ENCODE results near the gene ZNF576.
"Not testable (repeated sequence)": the region's sequence is repeated elsewhere in the genome, so short reads cannot be mapped to it uniquely, and the experiment has no call there.

Gene ZNF576

DNA sequence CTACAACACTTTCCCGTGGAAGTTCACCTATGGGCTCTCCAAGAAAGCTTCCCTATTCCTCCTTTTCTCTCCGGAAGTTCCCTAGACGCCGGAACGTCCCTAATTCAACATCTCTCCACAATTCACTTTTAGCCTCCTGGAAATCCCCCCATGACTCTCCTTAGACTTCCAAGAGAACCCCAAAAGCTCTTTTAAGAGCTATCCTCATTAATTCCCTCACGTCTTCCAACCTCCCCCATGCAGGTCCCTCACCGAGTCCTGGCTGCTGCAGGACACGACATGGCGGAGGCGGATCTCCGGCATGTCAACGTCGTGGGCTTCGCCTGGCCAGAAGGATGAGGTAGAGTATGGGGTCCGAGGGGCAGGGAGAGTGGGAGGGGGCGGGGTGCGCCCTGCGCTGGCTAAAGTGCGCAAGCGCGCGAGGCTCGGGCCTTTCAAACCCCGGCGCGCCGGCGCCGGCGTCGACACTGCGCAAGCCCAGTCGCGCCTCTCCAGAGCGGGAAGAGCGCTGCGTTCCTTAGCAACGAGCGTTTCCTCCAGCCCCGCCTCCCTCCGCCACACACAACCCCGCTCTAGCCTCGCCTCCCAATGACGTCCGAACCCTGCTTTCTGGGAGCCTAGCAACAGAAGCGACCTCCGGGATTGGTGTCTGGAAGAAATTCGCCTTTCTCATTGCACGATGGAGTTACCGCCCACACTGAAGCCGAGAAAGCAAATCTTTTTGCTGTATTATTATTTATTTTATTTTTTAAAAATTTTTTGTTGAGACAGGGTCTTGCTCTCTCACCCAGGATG, 21.0 kb upstream of the ZNF576 start, which contains the start of the genes PINLYP and XRCC1:
PINLYP (plus strand) TSS at position 646 of the 795 bp plus-strand sequence. CDS start 1,391 bp downstream, outside the sequence.
XRCC1 (minus strand) TSS at position 372 of the 795 bp plus-strand sequence; CDS start at position 303, 69 bp downstream.
- peak; percentile 96 for DNase-seq (ENCODE audit: low read depth)

DNA sequence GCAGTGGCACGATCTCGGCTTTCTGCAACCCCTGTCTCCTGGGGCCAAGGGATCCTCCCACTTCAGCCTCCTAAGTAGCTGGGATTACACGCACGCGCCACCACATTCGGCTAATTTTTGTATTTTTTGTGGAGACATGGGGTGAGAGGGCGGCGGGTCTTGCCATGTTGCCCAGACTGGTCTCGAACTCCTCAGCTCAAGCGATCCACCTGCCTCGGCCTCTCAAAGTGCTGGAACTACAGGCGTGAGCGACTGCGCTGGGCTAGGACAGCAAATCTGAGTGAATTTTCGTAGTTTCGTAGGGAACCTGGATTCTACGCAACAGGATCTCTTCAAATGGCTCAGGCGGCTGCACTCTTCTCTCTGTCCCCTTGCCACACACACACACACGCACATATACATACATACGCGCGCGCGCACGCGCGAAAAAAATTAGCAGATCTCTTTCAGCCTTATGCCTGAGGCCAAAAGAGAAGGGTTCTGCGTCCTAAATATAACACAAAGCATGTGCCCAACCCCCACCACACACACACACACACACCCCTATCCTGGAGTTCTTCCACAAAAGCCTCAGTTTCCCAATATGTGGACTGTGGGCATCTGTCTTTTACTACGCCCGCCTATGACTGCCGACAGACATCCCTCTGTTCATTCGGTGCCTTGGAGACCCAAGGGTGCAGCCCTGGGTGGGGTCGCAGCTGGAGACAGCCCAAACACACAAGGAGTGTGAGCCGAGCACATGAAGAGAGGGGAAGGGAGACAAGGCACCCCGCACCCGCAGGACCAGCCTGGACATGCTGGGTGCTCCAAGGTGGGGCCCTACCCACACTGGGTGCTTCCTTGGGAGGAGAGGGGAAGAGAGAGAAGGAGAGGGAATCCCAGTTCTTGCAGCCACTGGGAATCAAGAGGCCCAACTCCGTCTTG, 20.2 kb upstream of the ZNF576 start:
- no peak for DNase-seq (ENCODE audit: low read depth)

DNA sequence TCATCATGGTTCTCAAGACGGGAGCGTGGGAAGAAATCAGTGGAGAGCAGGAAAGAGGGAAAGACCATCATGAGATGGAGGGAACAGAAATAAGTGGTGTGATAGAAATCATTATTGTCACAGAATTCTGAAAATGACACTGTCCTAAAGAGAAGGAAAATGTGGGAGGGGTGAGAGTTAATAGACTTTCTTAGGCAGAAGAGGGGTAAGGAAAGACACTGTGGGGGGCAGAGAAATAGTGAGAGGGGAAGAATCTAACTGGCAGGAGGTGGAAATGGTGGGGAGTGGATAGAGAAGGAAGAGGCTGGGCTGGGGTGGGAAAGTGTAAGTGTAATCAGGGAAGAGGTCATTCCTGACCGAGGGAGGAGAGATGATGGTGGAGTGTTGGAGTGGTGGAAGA, 17.6 kb upstream of the ZNF576 start:
- no peak for DNase-seq (ENCODE audit: low read depth)

DNA sequence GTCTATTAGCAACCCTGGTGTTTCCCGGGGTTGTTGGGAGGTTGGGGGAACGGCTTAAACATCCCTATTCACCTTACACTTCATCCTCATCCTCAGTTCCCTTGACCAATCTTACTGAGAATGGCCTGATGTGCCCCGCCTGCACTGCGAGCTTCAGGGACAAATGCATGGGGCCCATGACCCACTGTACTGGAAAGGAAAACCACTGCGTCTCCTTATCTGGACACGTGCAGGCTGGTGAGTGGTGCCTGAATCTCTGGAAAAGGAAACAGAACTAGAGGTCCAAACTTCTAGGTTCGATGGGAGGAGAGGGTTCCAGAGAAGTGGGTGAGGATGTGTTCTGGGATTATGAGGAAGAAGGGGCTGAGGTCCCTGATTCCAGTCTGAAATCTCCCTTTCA, 14.9 kb upstream of the ZNF576 start:
- DNase-seq (ENCODE audit: low read depth): no peak

DNA sequence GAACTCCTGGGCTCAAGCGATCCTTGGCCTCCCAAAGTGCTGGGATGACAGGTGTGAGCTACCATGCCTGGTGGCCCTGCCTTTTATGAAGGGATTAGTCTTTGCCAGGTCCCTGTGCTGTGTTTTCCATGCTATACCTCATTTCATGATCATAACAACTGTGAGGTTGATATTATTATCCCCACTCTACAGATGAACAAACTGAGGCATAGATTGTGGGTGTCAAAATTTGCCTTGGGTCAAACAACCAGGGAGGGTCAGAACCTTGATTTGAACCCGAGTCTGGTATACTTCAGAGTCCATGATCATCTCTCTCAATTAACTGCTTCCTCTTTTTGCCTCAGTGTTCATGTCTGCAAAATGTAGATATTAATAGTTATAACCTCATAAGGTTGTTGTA, 13.9 kb upstream of the ZNF576 start:
- no peak for DNase-seq (ENCODE audit: low read depth)

DNA sequence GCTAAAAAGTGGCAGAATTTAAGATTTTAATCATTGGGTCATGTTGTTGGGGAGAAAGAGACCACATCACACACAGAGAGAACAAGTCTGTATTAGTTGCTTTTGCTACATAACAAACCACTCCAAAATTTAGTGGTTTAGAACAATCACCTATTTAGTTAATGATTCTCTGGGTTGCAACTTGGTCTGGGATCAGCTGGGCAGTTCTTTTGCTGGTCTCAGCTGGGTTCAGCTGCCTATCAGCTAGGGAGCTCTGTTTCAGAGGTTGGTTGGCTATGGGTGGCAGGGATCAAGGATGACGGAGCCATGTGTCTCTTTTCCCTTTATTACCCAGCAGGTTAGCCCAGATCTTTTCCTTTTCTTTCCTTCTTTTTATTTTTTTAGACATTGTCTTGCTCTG, 11.9 kb upstream of the ZNF576 start:
- no peak for DNase-seq (ENCODE audit: low read depth)

DNA sequence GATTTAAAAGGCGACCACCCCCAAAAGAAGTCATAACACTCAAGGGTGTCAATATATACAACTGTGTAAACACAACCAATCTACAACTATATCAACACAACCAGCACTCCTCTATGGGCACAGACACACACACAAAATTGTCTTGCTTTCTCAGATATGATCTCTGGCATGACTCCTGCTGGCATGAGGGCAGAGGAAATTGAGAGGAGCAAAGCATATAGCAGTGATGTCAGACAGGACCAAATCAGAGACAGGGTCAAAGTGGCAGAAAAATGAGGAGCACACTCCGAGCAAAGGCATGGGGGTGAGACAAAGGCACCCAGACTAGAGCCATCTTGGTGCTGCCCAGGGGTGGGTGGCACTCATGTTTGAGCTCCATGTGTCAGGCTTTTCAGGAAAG, 10.0 kb upstream of the ZNF576 start:
- no peak for DNase-seq (ENCODE audit: low read depth)

DNA sequence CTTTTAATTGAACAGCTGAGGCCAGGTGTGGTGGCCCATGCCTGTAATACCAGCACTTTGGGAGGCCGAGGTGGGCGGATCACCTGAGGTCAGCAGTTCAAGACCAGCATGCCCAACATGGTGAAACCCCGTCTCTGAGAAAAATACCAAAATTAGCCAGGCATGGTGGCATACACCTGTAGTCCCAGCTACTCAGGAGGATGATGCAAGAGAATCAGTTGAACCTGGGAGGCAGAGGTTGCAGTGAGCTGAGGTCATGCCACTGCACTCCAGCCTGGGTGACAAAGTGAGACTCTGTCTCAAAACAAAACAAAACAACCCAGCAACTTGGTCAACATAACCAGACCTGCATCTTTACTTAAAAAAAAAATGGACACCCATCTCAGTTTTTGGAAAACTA, 9.4 kb upstream of the ZNF576 start:
- DNase-seq (ENCODE audit: low read depth): not testable (repeated sequence)

DNA sequence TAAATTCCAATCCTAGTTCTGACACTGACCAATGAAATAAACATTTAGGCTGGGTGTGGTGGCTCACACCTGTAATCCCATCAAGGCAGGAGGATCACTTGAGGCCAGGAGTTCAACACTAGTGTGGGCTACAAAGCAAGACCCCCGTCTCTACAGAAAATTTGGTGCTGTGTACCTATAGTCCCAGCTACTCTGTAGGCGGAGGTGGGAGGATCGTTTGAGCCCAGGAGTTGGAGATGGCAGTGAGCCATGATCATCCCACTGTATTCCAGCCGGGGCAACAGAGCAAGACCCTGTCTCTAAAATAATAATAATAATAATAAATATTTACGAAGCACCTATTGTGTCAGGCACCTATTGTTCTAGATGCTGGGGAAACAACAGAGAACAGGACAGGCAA, 7.1 kb upstream of the ZNF576 start:
- no peak for DNase-seq (ENCODE audit: low read depth)

DNA sequence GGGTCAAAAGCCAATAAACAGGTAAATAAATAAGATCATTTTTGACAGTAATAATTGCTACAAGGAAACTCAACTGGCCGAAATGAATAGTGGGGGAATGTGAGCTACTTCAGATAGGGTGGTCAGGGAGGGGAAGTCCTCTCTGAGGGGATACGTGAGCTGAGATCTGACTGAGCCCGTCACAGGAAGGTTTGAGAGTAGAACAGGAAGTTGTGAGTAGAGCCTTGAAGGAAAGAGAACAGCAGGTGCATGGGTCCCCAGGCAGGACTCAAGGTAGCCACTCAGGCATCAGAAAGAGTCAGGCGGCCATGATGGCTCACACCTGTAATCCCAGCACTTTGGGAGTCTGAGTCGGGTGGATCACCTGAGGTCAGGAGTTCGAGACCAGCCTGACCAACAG, 6.7 kb upstream of the ZNF576 start:
- no peak for DNase-seq (ENCODE audit: low read depth)

DNA sequence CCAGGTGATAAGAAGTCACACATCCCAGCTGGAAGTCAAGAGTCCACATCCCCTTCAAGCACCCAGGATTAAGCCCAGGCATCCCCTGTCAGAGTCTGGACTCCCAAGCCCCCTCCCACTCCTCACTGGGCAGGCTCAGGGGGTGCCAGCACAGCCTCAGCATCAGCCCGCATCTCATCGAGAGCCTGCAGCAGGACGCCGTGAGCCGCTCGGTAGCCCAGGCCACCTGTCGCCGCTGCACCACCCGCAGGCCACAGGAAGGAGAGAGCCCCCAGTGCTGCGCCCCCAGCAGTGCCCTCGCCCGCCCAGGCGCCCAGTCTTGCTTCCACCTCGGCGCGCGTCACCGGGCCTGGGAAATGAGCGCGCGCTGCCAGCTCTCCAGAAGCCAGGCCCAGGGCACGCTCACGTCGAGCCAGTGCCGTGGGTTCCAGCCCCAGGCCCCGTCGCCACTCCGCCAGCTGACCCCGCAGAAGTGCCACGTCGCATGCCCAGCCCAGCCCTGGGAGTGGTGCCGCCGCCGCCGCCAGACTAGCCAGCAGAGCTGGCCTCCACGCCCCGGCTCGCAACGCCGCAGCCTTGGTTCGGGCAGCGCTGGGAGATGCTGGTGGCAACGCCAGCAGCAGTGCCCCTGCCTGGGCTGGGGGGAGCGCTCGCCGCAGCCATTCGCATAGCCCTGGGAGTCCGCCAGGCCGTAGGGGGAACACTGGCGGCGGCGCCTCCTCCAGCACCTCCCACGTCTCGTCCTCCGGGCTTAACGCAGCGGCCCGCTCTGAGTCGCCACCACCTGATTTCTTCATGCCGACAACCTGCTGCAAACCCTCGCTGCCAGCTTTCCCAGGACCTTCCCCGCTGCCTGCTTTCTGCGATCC, 4.3 kb upstream of the ZNF576 start:
- no peak for DNase-seq (ENCODE audit: low read depth)

DNA sequence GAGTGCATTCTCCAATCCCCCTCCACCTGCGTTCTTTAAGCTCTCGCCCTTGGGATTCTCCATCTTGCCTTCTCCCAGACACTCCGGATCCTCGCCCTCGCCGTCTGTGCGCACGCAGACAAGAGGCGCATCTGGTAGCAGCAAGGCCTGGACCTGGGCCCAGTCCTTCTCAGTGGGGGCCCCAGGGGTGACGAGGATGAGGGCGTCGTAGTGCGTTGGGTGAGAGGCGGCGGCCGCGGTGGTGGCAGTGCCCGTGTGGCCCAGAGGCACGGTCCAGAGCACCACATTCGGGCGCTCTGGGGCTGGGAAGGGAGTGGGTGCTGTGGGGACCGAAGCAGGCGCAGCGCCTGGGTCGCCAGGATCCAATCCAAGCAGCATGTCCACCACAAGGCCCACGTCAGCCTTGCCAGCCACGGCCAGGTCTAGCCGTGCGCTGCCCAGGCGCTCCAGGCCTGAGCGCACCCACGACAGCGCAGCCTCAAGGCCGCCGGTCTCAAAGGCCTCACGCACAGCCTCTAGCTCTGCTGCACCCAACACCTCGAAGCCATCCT, 3.5 kb upstream of the ZNF576 start:
- no peak for DNase-seq (ENCODE audit: low read depth)

DNA sequence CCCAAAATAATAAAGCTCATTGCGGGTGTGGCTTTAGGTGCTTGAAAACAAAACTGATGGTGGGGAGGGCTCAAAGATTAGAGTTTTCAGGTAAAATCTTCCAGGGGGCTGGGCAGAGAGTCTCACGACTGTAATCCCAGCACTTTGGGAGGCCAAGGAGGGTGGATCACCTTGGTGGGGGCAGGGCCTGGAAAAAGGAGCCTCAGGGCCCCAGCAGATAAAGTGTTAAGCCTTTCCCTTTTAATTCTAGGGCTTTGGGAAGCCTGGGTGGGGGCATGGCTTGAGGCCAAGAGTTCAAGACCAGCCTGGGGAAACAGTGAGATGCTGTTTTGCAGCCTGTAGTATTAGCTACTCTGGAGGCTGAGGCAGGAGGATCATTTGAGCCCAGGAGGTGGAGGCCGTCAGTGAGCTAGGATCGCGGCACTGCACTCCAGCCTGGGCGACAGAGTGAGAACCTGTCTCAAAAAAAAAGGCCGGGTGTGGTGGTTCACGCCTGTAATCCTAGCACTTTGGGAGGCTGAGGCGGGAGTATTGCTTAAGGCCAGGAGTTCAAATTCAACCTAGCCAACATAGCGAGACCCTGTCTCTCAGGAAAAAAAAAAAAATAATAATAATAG, 2.2 kb upstream of the ZNF576 start:
- DNase-seq (ENCODE audit: low read depth): no peak

DNA sequence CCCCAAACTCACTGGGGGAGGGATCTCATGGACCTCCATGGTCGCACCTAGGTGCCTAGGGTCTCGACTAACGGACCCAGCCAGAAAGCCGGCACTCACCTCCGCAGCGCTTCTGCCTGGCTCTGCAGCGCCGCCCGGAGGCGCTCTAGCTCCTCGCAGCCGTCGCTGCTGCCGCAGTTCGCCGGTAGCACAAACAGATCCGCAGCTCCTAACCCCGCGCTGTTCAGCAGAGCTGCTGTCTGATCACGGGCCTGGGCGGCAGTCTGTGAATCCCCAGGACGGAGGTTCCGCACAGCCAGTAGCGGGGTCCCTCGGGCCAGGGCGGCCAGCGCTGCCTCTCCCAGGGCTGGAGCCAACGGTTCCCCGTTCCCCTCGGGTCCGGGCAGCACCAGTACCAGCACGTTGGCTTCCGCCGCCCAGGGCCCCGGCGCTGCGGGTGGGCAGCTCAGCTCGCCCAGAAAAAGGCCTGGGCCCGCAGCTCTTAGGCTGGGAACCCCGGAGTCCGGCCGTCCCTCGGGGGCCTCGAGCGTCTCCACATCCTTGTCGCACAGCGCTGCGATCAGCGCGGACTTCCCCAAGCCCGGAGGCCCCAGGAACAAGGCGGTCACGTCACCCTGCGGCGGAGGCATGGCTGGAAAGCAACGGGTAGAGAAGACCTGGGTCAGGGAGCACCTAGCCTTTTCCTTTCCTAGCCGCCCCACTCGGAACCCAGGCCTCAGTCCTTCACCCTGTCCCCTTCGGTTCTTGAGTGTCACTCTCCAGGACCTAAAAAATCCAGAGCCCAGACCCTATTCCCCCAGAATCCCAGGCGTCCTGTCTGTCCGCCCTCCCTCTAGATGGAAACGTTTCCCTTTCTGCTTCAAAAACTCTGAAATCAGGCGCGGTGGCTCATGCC, 1.4 kb upstream of the ZNF576 start:
- DNase-seq (ENCODE audit: low read depth): no peak

DNA sequence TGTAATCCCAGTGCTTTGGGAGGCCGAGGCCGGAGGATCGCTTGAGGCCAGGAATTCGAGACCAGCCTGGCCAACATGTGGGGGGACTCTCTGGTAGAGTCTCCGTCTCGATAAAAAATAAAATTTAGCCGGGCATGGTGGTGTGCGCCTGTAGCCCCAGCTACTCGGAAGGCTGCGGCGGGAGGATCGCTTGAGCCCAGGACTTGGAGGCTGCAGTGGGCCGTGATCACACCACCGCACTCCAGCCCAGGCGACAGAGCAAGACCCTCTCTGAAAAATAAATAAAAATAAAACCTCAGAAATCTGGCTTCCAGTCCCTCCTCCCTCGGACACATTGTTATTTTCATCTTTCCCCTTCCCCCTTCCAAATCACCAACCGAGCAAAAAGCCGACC, 793 bp upstream of the ZNF576 start:
- no peak for DNase-seq (ENCODE audit: low read depth)

DNA sequence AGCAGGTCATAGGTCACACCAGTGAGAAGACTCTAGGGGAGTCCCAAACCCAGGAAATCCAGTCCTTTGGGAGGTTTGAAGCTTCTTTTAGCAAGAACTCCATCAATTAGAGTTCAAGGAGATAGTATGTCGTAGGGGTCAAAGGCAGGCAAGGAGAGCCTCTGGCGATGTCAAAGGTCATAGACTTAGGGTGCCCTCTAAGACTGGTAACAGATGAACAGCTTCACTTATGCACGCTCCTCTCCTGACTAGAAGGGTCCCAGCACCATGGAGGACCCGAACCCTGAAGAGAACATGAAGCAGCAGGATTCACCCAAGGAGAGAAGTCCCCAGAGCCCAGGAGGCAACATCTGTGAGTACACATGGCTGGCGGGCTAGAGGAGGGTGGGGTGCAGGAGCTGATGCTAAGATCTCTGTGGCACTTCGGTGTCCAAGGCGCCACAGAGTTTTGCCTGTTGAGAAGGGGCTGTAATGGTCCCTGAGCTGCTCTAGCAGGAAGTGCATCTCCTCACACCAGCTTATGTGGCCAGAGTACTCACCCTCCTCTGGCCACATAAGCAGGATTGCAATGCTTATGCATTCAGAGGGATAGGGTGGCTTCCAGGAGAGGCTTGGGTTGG, 557 bp downstream of the ZNF576 start:
- DNase-seq (ENCODE audit: low read depth): no peak

DNA sequence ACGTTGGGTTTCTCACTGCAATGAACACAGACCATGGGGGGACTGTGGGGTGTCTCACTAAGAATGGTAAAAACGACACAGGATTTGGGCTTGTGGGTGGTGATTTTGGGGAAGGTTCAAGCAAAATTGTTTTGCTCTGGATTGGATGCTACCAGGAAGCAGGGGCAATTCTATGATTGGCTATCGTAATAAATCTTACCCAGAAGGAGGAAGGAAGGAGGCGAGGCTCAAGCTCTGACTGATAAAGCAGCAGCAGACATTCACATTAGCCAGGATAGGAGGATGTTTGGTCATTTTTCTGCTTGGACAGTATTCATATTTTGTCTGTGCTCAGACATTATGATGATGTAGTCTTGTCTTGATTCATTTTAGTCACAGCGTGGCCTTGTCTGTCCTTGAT, 1.5 kb downstream of the ZNF576 start:
- DNase-seq (ENCODE audit: low read depth): no peak

DNA sequence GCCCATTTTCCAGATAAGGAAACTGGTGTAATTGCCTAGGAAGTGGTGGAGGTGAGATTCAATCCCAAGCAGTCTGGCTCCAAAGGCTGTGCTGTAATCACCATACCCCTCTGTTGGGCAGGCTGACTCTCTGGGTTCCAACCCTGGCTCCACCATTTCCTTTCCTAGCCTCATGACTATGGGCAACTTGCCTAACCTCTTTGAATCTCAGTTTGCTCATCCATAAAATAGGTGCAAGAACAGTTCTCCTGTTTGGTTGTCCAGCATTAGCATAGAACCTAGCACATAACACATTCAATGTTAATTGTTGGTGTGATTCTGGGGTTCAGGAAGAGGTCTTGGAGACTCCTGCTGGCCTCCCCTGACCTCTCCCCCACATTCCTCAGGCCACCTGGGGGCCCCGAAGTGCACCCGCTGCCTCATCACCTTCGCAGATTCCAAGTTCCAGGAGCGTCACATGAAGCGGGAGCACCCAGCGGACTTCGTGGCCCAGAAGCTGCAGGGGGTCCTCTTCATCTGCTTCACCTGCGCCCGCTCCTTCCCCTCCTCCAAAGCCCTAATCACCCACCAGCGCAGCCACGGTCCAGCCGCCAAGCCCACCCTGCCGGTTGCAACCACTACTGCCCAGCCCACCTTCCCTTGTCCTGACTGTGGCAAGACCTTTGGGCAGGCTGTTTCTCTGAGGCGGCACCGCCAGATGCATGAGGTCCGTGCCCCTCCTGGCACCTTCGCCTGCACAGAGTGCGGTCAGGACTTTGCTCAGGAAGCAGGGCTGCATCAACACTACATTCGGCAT, 2.2 kb downstream of the ZNF576 start:
- DNase-seq (ENCODE audit: low read depth): no peak
